Measurements from ENCODE around the gene KLHL22. TPM values are rescaled to one million over a fixed set of nuclear protein-coding genes. Genes with fewer than 3 reads are reported as not detected.

The KLHL22 gene
- total and polyA plus RNA-seq, 2 of the 13 experiments (the other 11 are each of a cell fraction or from before 2014, with no cell fraction given): 10.9 to 14.8 TPM

- H3K79me2 ChIP-seq (ENCODE audit: insufficient read depth, low read length): peaks cover 20% of the 10 kb centered on the region
- no peak overlapping the region for H3K4me3 ChIP-seq (replicated peaks in 1 of 3; ENCODE audit: insufficient read depth in 1 of 3, low read depth in 2 of 3, low read length in 3 of 3)
- H3K4me2 ChIP-seq (ENCODE audit: low read depth, low read length): no peak overlapping the region
- no peak overlapping the region for H2AFZ ChIP-seq (ENCODE audit: low read length)
- TF ChIP-seq RAD21 (CRISPR knock-in tag; IDR thresholded peaks at IDR 0.05) (no peak), GRHL1 (CRISPR knock-in tag; conservative IDR thresholded peaks at IDR 0.05) (no peak), ZBTB33 (CRISPR knock-in tag; IDR thresholded peaks at IDR 0.05) (no peak), PRPF4 (IDR thresholded peaks at IDR 0.05; ENCODE audit: low read depth, low read length, poor library complexity, severe bottlenecking) (no peak), EEA1 (CRISPR knock-in tag; IDR thresholded peaks at IDR 0.05; ENCODE audit: borderline replicate concordance) (no peak)
- H3K4me1 ChIP-seq (ENCODE audit: insufficient read depth, low read length): peaks cover 32% of the 10 kb centered on the region
- WGBS (ENCODE audit: low lambda C conversion rate): 97% methylated on average over 10 of the region's 11 CpGs
- no TSS peak for BruUV-seq (replicated peaks)
- H3K36me3 ChIP-seq (replicated peaks in 1 of 2; ENCODE audit: control insufficient read depth in 1 of 2, insufficient read depth in 2 of 2, low read length in 2 of 2): peaks cover 7 to 9% of the 10 kb centered on the region in 2 experiments; a peak in 4 of 5 replicates
- no peaks in the 10 kb centered on the region for H3K9me3 ChIP-seq (ENCODE audit: low read length)
- no peak overlapping the region for H3K27ac ChIP-seq (ENCODE audit: extremely low read length, insufficient read depth, low read length)
- H3K27me3 ChIP-seq (ENCODE audit: control insufficient read depth in 1 of 2, insufficient read depth in 2 of 2, low read length in 2 of 2): no peaks in the 10 kb centered on the region
- peaks cover 15% of the 10 kb centered on the region for H4K20me1 ChIP-seq (ENCODE audit: insufficient read depth, low read length)
- intact Hi-C loops (cut with micrococcal nuclease; ENCODE audit: unreplicated experiment): no loop called here
- in situ Hi-C loops (cut with HindIII; ENCODE audit: extremely low pct_ligation_motif_present, low pct_unique_long_range_greater_than_20kb): no loop called here
- POLR2A ChIA-PET: interaction anchor here (1.9 kb wide), 1 partner anchor 15 kb away, joined by 4 read pairs; no protein-coding TSS in a partner anchor
- DNase-seq (ENCODE audit: low spot score) (no peak), ATAC-seq (no peak), FAIRE-seq (no peak)
- CTCF ChIA-PET (ENCODE audit: low intra/inter-chr PET ratio, low total read pairs): no interaction called here
- H3K9ac ChIP-seq (ENCODE audit: insufficient read depth, low read depth, low read length): no peak overlapping the region
These were observed 62.4 kb downstream of the KLHL22 start for GRCh38 chr22:20433191-20433590.

Data from HepG2 (cell line).